GM21717 (cell line): ENCODE results near the gene SLC25A43.
"Not testable (repeated sequence)": the region's sequence is repeated elsewhere in the genome, so short reads cannot be mapped to it uniquely, and the experiment has no call there.

Experiments
- ATAC-seq: cut with Tn5 transposase; IDR thresholded peaks from one replicate; pipeline ENCODE4 v1.9.1; 2021; ENCODE audit warnings: mild to moderate bottlenecking, moderate library complexity; ENCODE audit not compliant: unreplicated experiment

The SLC25A43 gene

GRCh38 chrX:119398974-119399771 lies at the start of gene SLC25A43:
Gene SLC25A43 (plus strand): TSS chrX:119399336. CDS start chrX:119399404, 68 bp downstream.
- ATAC-seq: peak; percentile 89

- no peak for ATAC-seq
Measured at GRCh38 chrX:119359618-119360382, 39.3 kb upstream of the SLC25A43 start.

- not testable (repeated sequence) for ATAC-seq
Measured at GRCh38 chrX:119361451-119361850, 37.7 kb upstream of the SLC25A43 start.

- not testable (repeated sequence) for ATAC-seq
Measured at GRCh38 chrX:119362074-119362473, 37.1 kb upstream of the SLC25A43 start.

- no peak for ATAC-seq
Measured at GRCh38 chrX:119363391-119363790, 35.7 kb upstream of the SLC25A43 start.

GRCh38 chrX:119371861-119372260 lies 27.3 kb upstream of the SLC25A43 start:
- not testable (repeated sequence) for ATAC-seq

GRCh38 chrX:119374736-119375135 lies 24.4 kb upstream of the SLC25A43 start:
- ATAC-seq: no peak

- ATAC-seq: no peak
Measured at GRCh38 chrX:119375561-119375960, 23.6 kb upstream of the SLC25A43 start.

GRCh38 chrX:119376312-119376711 lies 22.8 kb upstream of the SLC25A43 start:
- no peak for ATAC-seq

GRCh38 chrX:119381349-119381944 lies 17.7 kb upstream of the SLC25A43 start:
- ATAC-seq: no peak

- no peak for ATAC-seq
Measured at GRCh38 chrX:119382606-119383005, 16.5 kb upstream of the SLC25A43 start.

GRCh38 chrX:119386685-119387084 lies 12.5 kb upstream of the SLC25A43 start:
- ATAC-seq: not testable (repeated sequence)

GRCh38 chrX:119387426-119387825 lies 11.7 kb upstream of the SLC25A43 start:
- ATAC-seq: not testable (repeated sequence)

- ATAC-seq: no peak
Measured at GRCh38 chrX:119389214-119389613, 9.9 kb upstream of the SLC25A43 start.

- ATAC-seq: no peak
Measured at GRCh38 chrX:119389871-119390501, 9.2 kb upstream of the SLC25A43 start.

GRCh38 chrX:119391279-119391678 lies 7.9 kb upstream of the SLC25A43 start:
- ATAC-seq: no peak

GRCh38 chrX:119393144-119393543 lies 6.0 kb upstream of the SLC25A43 start:
- no peak for ATAC-seq

- ATAC-seq: peak; percentile 10
Measured at GRCh38 chrX:119398587-119398973, 556 bp upstream of the SLC25A43 start.

GRCh38 chrX:119399772-119400101 lies 601 bp downstream of the SLC25A43 start:
- no peak for ATAC-seq

- no peak for ATAC-seq
Measured at GRCh38 chrX:119401569-119401968, 2.4 kb downstream of the SLC25A43 start.

GRCh38 chrX:119402588-119402987 lies 3.5 kb downstream of the SLC25A43 start:
- ATAC-seq: no peak
